T-helper 22 cell (primary cell): ENCODE measurements around the gene DHX38.

Source experiments
- DNase-seq: peaks from one replicate; pipeline ENCODE4 v3.0.0-alpha.2; 2020; ENCODE audit warnings: low read depth

The DHX38 gene

DNA sequence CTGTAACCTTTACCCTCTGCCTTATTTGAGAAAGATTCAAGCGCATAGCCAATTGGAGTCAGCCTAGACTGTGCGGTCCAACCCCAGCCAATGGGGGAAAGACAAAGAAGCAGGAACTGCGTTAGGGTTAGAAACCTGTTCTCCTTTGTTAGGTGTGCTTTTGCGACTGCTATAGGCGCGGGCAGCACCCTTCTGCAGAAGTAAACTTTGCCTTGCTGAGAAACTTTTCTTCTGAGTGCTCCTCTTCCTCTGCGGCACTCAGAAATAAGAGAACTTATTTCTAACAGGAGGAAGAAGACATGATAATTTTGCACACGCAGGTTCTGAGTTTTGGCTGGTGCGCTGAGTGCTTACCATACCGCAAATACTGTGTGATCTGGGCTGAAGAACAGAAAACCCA is 9.2 kb upstream of the DHX38 start:
- DNase-seq: no peak

DNA sequence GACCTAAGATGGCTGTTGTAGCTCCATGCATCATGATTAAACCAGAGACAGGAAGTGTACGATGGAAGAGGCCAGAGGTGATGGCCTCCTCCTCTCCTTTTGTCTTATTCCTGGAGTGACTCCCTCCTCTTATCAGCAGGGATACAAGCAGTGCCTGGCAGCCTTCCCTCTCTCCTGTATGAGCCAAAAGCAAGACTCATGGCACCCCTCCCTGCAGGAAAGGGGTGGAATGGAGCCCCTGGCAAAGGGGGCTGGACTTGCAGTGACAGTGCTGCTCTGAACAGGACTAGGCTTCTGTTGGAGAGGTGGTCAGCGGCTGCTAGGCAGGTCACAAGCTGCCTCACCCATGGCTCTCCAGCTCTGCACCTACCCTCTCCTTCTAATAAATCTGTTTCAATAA is 8.6 kb upstream of the DHX38 start:
- no peak for DNase-seq

- no peak for DNase-seq
These were observed 2.4 kb upstream of the DHX38 start for GRCh38 chr16:72091217-72091616.

- no peak for DNase-seq
These were observed 707 bp upstream of the DHX38 start for GRCh38 chr16:72092832-72093447.

DNA sequence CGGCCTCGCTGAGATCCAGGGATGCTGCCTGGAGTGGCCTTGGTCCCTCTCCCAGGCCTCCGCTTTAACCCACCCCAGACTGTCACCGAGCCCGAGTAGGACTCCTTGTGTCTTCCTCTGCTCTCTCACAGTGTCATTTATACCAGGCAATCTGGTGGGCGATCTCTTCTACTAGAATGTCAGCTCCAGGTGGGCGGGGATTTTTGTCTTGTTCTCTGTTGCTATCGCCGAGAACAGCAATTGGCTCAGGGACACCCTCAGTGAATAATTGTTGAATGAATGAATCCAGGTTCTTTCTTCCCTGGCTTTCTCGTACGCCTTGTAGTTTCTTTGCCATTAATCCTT is 591 bp downstream of the DHX38 start:
- no peak for DNase-seq

GRCh38 chr16:72098936-72099335 is 5.3 kb downstream of the DHX38 start:
- no peak for DNase-seq

GRCh38 chr16:72099377-72099818 is 5.8 kb downstream of the DHX38 start:
- no peak for DNase-seq

DNA sequence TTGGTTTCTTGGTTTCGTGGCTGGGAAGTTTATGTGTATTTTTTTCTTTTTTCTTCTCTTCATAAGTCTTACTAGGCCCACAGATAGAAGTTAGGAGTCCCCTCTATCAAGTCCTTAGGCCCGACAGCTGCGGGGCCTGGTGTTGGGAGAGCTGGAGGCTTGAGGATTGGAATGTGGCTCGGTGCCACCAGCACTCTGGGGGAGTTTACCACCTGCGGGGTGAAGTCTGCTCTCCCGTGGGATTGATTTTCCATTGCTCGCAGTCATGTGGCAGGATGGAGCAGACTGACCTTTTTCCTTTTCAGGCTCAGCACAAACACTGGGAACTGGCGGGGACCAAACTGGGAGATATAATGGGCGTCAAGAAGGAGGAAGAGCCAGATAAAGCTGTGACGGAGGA is 7.5 kb downstream of the DHX38 start:
- DNase-seq: no peak

- no peak for DNase-seq
These were observed 11.3 kb downstream of the DHX38 start for GRCh38 chr16:72104905-72105304.

DNA sequence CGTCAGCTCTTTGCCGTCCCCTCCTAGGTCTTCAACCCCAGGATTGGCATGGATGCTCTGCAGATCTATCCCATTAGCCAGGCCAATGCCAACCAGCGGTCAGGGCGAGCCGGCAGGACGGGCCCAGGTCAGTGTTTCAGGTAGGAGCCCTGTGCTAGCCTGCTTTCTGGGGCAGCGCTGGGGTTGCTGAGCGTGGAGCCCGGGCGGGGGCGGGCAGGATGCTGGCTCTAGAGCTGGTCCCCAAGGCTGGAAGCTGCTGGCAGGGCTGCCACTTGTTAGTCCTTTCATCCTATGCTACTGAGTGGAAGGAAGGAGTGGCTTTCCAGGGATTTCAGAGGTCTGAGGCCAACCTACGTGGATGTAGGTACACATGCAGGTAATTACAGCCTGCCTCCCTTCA is 12.3 kb downstream of the DHX38 start:
- no peak for DNase-seq

DNA sequence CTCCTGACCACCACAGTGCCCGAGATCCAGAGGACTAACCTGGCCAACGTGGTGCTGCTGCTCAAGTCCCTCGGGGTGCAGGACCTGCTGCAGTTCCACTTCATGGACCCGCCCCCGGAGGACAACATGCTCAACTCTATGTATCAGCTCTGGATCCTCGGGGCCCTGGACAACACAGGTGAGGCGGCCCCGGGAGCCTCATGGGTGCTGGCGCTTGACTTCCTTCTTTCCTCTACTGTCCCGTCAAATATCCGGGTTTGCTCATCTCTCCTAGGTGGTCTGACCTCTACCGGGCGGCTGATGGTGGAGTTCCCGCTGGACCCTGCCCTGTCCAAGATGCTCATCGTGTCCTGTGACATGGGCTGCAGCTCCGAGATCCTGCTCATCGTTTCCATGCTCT is 13.7 kb downstream of the DHX38 start:
- no peak for DNase-seq

GRCh38 chr16:72108353-72109102 is 14.9 kb downstream of the DHX38 start:
- no peak for DNase-seq

- no peak for DNase-seq
These were observed 15.7 kb downstream of the DHX38 start for GRCh38 chr16:72109300-72109699.

- DNase-seq: no peak
These were observed 16.4 kb downstream of the DHX38 start for GRCh38 chr16:72109966-72110530.

DNA sequence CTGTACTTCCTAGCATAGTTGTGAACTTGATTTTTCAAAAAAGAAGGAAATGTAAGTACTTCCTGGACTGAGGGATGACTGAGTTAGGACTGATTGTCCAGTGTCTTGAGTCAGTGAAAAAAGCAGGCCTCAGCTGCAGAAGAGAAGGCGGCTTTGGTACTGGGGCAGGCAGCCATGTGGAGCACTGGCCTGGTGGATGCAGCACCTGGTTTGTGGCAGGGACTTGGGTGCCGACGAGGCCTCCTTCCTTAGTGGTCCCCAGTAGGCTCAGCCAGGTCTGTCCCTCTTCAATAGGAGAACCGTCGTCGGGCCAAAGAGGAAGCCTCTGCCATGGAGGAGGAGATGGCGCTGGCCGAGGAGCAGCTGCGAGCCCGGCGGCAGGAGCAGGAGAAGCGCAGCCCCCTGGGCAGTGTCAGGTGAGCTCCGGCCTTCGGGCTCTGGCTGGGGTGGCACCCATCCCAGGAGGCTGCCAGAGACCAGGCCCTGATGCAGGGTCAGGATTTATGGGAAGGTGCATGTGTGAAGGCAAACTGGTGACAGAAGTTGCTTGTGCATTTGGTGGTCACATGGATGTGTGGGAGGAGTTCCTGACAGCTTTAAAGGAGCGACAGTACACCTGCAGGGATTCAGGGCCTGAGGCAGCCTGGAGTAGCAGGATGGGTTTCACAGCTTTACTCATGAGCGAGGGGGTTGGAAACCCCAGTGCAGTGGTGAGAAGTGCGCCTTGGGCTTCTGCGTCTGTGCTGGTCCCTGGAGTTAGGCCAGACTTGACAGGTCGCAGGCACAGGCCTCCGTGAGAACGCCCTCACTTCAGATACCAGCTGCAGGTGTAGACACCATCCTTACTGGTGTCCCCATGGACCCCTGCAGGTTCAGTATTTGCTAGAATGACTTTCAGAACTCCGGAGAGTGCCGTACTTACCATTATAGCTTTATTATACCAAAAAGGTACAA is 17.3 kb downstream of the DHX38 start:
- no peak for DNase-seq

GRCh38 chr16:72111657-72112451 is 18.2 kb downstream of the DHX38 start:
- DNase-seq: no peak

DNA sequence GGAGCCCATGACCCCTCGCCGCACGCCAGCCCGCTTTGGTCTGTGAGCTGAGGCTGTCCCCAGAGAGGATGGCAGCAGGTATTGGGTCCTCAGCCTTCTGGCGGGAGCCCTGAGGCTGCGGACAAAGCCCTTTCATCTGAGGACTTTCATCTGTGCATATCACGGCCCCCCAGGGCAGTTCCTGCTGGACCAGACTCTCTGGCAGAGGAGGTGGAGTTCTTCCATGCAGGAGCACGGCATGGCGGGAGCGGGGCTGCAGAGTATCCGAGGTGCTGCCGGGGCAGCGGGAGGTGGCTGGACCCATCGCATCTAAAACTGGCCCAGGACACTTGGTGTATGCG is 18.8 kb downstream of the DHX38 start:
- DNase-seq: no peak

- DNase-seq: no peak
These were observed 19.4 kb downstream of the DHX38 start for GRCh38 chr16:72112906-72113615.

- no peak for DNase-seq
These were observed 19.9 kb downstream of the DHX38 start for GRCh38 chr16:72113616-72113945.

GRCh38 chr16:72120026-72120425 is 26.4 kb downstream of the DHX38 start:
- no peak for DNase-seq

GRCh38 chr16:72122308-72122707 is 28.7 kb downstream of the DHX38 start:
- DNase-seq: no peak
